GM23338 (cell line): Measurements from ENCODE around the gene CD69. TPM values are rescaled to one million over a fixed set of nuclear protein-coding genes. Genes with fewer than 3 reads are reported as not detected.

Source experiments
- ATAC-seq: fragments of 200-7000 bp; cut with Tn5 transposase; 3 replicates; pipeline ENCODE4 v1.9.1; 2020
- DNase-seq: peaks from one replicate; pipeline ENCODE4 v3.0.0-alpha.2; 2015; ENCODE audit warnings: low spot score
- H2AFZ ChIP-seq: fragments of 200-600 bp; sonication (generic); 2 replicates; pipeline ENCODE4 v1.8.0; 2016; ENCODE audit warnings: antibody characterized with exemption, mild to moderate bottlenecking, moderate library complexity
- H3F3A ChIP-seq: fragments of 200-600 bp; sonication (generic); replicated peaks from 2 replicates; pipeline ENCODE4 v1.8.0; 2017; ENCODE audit warnings: antibody characterized with exemption, mixed run types, low read depth
- H3K27ac ChIP-seq: fragments of 200-600 bp; sonication (generic); 2 replicates; pipeline ENCODE4 v1.6.1; 2016; ENCODE audit warnings: low read depth
- H3K27me3 ChIP-seq: fragments of 200-600 bp; sonication (generic); 2 replicates; pipeline ENCODE4 v1.8.0; 2016; ENCODE audit warnings: mild to moderate bottlenecking, mixed run types, moderate library complexity; ENCODE audit not compliant: insufficient read depth
- H3K36me3 ChIP-seq: fragments of 200-600 bp; sonication (generic); 2 replicates; pipeline ENCODE4 v1.8.0; 2016; ENCODE audit warnings: mild to moderate bottlenecking; ENCODE audit not compliant: insufficient read depth
- H3K4me1 ChIP-seq: fragments of 200-600 bp; sonication (generic); 2 replicates; pipeline ENCODE4 v1.8.0; 2016; ENCODE audit warnings: mild to moderate bottlenecking, moderate library complexity; ENCODE audit not compliant: insufficient read depth
- H3K4me2 ChIP-seq: fragments of 200-600 bp; sonication (generic); 2 replicates; pipeline ENCODE4 v1.7.1; 2017; ENCODE audit warnings: mixed run types
- H3K4me3 ChIP-seq: fragments of 200-600 bp; sonication (generic); 2 replicates; pipeline ENCODE4 v1.6.1; 2016; ENCODE audit warnings: mixed run types
- H3K79me2 ChIP-seq: fragments of 200-600 bp; sonication (generic); replicated peaks from 2 replicates; pipeline ENCODE4 v1.8.0; 2017; ENCODE audit warnings: mild to moderate bottlenecking; ENCODE audit not compliant: insufficient read depth
- H3K9me2 ChIP-seq: fragments of 200-600 bp; sonication (generic); 2 replicates; pipeline ENCODE4 v1.8.0; 2017; ENCODE audit not compliant: insufficient read depth
- H4K20me1 ChIP-seq: fragments of 200-600 bp; sonication (generic); replicated peaks from 2 replicates; pipeline ENCODE4 v1.8.0; 2017; ENCODE audit warnings: mild to moderate bottlenecking; ENCODE audit not compliant: insufficient read depth
- H3K27ac Mint-ChIP-seq: 2 replicates; pipeline ENCODE4 v1.8.0; 2020; ENCODE audit warnings: inconsistent platforms, mild to moderate bottlenecking, moderate library complexity, mixed read lengths
- H3K27me3 Mint-ChIP-seq: 3 replicates; pipeline ENCODE4 v1.8.0; 2022; ENCODE audit warnings: low read depth, mild to moderate bottlenecking, moderate library complexity, mixed read lengths, inconsistent platforms; ENCODE audit not compliant: insufficient read depth, poor library complexity
- H3K36me3 Mint-ChIP-seq: 3 replicates; pipeline ENCODE4 v1.8.0; 2021; ENCODE audit warnings: low read depth, mild to moderate bottlenecking, inconsistent platforms, moderate library complexity, mixed read lengths
- H3K4me1 Mint-ChIP-seq: 3 replicates; pipeline ENCODE4 v1.8.0; 2020; ENCODE audit warnings: mild to moderate bottlenecking, inconsistent platforms, mixed read lengths
- H3K4me3 Mint-ChIP-seq: 3 replicates; pipeline ENCODE4 v1.8.0; 2021; ENCODE audit warnings: moderate library complexity, mild to moderate bottlenecking, inconsistent platforms, mixed read lengths
- H3K9me3 Mint-ChIP-seq: 3 replicates; pipeline ENCODE4 v1.8.0; 2020; ENCODE audit warnings: moderate library complexity, mild to moderate bottlenecking, inconsistent platforms, mixed read lengths
- CTCF ChIP-seq, 2 experiments: fragments of 200-600 bp in 1 of 2; sonication (generic) in 1 of 2; conservative IDR thresholded peaks; 2 replicates each; pipeline versions ENCODE4 v1.5.1 to v1.6.1; 2016 to 2017; ENCODE audit warnings: antibody characterized with exemption in 2 of 2, low read depth in 2 of 2, mild to moderate bottlenecking in 2 of 2, moderate library complexity in 1 of 2
- NANOG ChIP-seq: IDR thresholded peaks from 2 replicates; pipeline ENCODE4 v1.6.1; 2016; ENCODE audit warnings: antibody characterized with exemption, borderline replicate concordance
- POLR2AphosphoS5 ChIP-seq: IDR thresholded peaks from 2 replicates; pipeline ENCODE4 v1.6.1; 2016; ENCODE audit warnings: antibody characterized with exemption, low read depth
- STAT1 ChIP-seq: IDR thresholded peaks from one replicate; pipeline ENCODE4 v1.6.1; 2016; ENCODE audit warnings: antibody characterized with exemption; ENCODE audit not compliant: unreplicated experiment
- ZNF331 ChIP-seq: fragments of 250-450 bp; sonication (Bioruptor Pico); IDR thresholded peaks from 2 replicates; pipeline ENCODE4 v1.5.0; 2020; ENCODE audit warnings: low read depth, mild to moderate bottlenecking, moderate library complexity
- long read RNA-seq: library from polyadenylated mRNA; unstranded; transcript quantifications from one replicate; pipeline ENCODE4 v2.0.0, GENCODE V29; 2020; ENCODE audit not compliant: unreplicated experiment
- polyA plus RNA-seq: library from polyadenylated mRNA; unstranded; fragments of >200 nt; fragmentation: Nextera tagmentation; extraction: Ambion mirVana; gene quantifications from 2 replicates; pipeline ENCODE4 v1.2.1, GENCODE V29; 2016
- total RNA-seq: library from RNA; depleted of rRNA; stranded (reverse); fragments of >200 nt; shearing (Covaris generic); gene quantifications from 2 replicates; pipeline ENCODE4 v1.2.3, GENCODE V29; 2014; rRNA removed

CD69 gene
- total RNA-seq (not detected in 2 replicates), polyA plus RNA-seq (0.12 TPM in 1 of 2 replicates, not detected in the other)
- long read RNA-seq: 0 reads

GRCh38 chr12:9760699-9761418 is at the start of gene CD69:
CD69 (minus strand) TSS chr12:9760901; CDS start chr12:9760820, 81 bp downstream.
- Histone ChIP-seq H3K4me3 (no peak within 1 kb of the TSS), H2AFZ (peak within 1 kb of the TSS; percentile 83), H3K27ac (no peak within 1 kb of the TSS), H3K9me2 (no peaks in the 10 kb centered on the region), H3K36me3 (no peaks in the 10 kb centered on the region), H4K20me1 (no peaks in the 10 kb centered on the region), H3F3A (no peaks in the 10 kb centered on the region), H3K79me2 (no peaks in the 10 kb centered on the region), H3K27me3 (no peaks in the 10 kb centered on the region), H3K4me2 (no peak within 1 kb of the TSS), H3K4me1 (peaks cover 11% of the 10 kb centered on the region; the same call in 1 of the 2 replicates)
- no peak within 1 kb of the TSS for H3K4me3 Mint-ChIP-seq
- DNase-seq: no peak
- no peak within 1 kb of the TSS for H3K27ac Mint-ChIP-seq
- H3K27me3 Mint-ChIP-seq: no peaks in the 10 kb centered on the region
- TF ChIP-seq NANOG (no peak), POLR2AphosphoS5 (no peak)
- H3K9me3 Mint-ChIP-seq: no peaks in the 10 kb centered on the region
- H3K4me1 Mint-ChIP-seq: peaks cover 15% of the 10 kb centered on the region; the same call in 2 of the 3 replicates
- no peaks in the 10 kb centered on the region for H3K36me3 Mint-ChIP-seq
- no peak for ATAC-seq

- H2AFZ ChIP-seq: no peak overlapping the region
- no peaks in the 10 kb centered on the region for H4K20me1 ChIP-seq
- H3K4me1 Mint-ChIP-seq: peaks cover 10% of the 10 kb centered on the region; the same call in 2 of the 3 replicates
Observed at GRCh38 chr12:9809866-9810265, 49.2 kb upstream of the CD69 start.

GRCh38 chr12:9809338-9809737 is 48.6 kb upstream of the CD69 start:
- Histone ChIP-seq H3K4me1 (no peaks in the 10 kb centered on the region), H3K36me3 (no peaks in the 10 kb centered on the region), H2AFZ (no peak overlapping the region), H3K27ac (no peak overlapping the region), H3F3A (no peaks in the 10 kb centered on the region), H3K9me2 (no peaks in the 10 kb centered on the region), H3K27me3 (no peaks in the 10 kb centered on the region), H3K4me3 (no peak overlapping the region), H3K79me2 (no peaks in the 10 kb centered on the region), H3K4me2 (no peak overlapping the region), H4K20me1 (no peaks in the 10 kb centered on the region)
- Mint-ChIP-seq H3K36me3 (no peaks in the 10 kb centered on the region), H3K9me3 (no peaks in the 10 kb centered on the region), H3K4me1 (peaks cover 10% of the 10 kb centered on the region; the same call in 2 of the 3 replicates), H3K27ac (no peak overlapping the region), H3K27me3 (peaks cover 2% of the 10 kb centered on the region), H3K4me3 (no peak overlapping the region)
- DNase-seq: no peak
- no peak for ATAC-seq
- no peak for TF ChIP-seq ZNF331

More at GRCh38 chr12:9809866-9810265, 49.2 kb upstream of the CD69 start:
- TF ChIP-seq STAT1 (no peak), ZNF331 (no peak), CTCF (conservative IDR thresholded peaks at IDR 0.05; ENCODE audit: low read depth in 2 of 2) (no peak)
- Mint-ChIP-seq H3K27ac (no peak overlapping the region), H3K4me3 (no peak overlapping the region), H3K9me3 (no peaks in the 10 kb centered on the region), H3K27me3 (peaks cover 2% of the 10 kb centered on the region), H3K36me3 (no peaks in the 10 kb centered on the region)
- Histone ChIP-seq H3K9me2 (no peaks in the 10 kb centered on the region), H3K4me3 (no peak overlapping the region), H3K79me2 (no peaks in the 10 kb centered on the region), H3K27me3 (no peaks in the 10 kb centered on the region), H3K4me2 (no peak overlapping the region), H3K4me1 (no peaks in the 10 kb centered on the region), H3K27ac (no peak overlapping the region), H3F3A (no peaks in the 10 kb centered on the region), H3K36me3 (no peaks in the 10 kb centered on the region)
- no peak for DNase-seq
- no peak for ATAC-seq
